Fibroblast of upper back skin (primary cell): ENCODE results near the gene EWSR1.
"Not testable (repeated sequence)": the region's sequence is repeated elsewhere in the genome, so short reads cannot be mapped to it uniquely, and the experiment has no call there.

Experiments
- DNase-seq: peaks from one replicate; pipeline ENCODE4 v3.0.0-alpha.2; 2013

The EWSR1 gene

GRCh38 chr22:29341056-29341848 lies 73.2 kb downstream of the EWSR1 start:
- no peak for DNase-seq

GRCh38 chr22:29341849-29342127 lies 73.7 kb downstream of the EWSR1 start:
- no peak for DNase-seq

GRCh38 chr22:29342177-29342576 lies 74.1 kb downstream of the EWSR1 start:
- DNase-seq = no peak

- no peak for DNase-seq
Observed at GRCh38 chr22:29342577-29343312, 74.7 kb downstream of the EWSR1 start.

GRCh38 chr22:29343313-29343805 lies 75.3 kb downstream of the EWSR1 start:
- DNase-seq = peak; percentile 75

- peak; percentile 96 for DNase-seq
Observed at GRCh38 chr22:29344137-29344536, 76.1 kb downstream of the EWSR1 start.

GRCh38 chr22:29344889-29345288 lies 76.8 kb downstream of the EWSR1 start:
- DNase-seq = not testable (repeated sequence)

- no peak for DNase-seq
Observed at GRCh38 chr22:29345932-29346331, 77.9 kb downstream of the EWSR1 start.

- no peak for DNase-seq
Observed at GRCh38 chr22:29346659-29347058, 78.6 kb downstream of the EWSR1 start.

- no peak for DNase-seq
Observed at GRCh38 chr22:29348041-29348440, 80.0 kb downstream of the EWSR1 start.

GRCh38 chr22:29348956-29349355 lies 80.9 kb downstream of the EWSR1 start:
- no peak for DNase-seq
